Coronary artery (tissue), 2 donors: ENCODE results near the gene HRH3.

Experiments
- DNase-seq: peaks from one replicate; pipeline ENCODE4 v3.0.0-alpha.2; 2017; ENCODE audit warnings: low spot score
- H3K27ac ChIP-seq, 2 donors: fragments of 200-600 bp; sonication (generic); one replicate each; pipeline ENCODE4 v1.5.1; 2016 to 2019
- H3K4me3 ChIP-seq: fragments of 200-600 bp; sonication (generic); 2 replicates; pipeline ENCODE4 v1.5.1; 2016; ENCODE audit warnings: mild to moderate bottlenecking, moderate library complexity
- CTCF ChIP-seq: fragments of 200-600 bp; sonication (generic); IDR thresholded peaks from one replicate; pipeline ENCODE4 v1.5.1; 2019; ENCODE audit warnings: antibody characterized with exemption

HRH3 gene

DNA sequence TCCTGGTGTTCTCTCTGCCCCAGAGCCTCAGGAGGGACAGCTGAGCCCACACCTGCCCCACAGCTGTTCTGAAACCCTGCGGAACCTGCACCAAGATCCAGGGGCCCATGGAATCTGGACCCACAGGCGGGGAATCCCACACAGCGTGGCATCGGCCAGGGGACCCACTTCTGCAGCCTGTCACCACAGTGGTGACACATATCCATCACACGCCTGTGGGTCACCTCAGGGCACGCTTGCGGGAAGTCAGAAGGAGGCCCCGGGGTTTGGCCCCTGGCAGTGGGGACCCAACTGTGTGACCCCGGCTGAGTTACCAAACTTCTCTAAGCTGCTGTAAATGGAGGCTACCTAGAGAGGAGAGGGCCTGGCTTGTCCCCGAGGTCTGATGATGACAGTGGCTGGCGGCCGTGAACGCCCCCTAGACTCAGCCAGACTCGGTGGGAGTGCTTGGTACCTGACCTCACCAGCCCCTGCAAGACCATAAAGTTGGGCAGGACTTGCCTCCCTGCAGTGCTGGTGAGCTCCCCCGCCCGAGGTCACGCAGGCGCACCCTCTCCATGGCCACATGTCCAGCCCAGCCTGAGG is 2.3 kb upstream of the HRH3 start:
- Histone ChIP-seq H3K27ac (no peak overlapping the region), H3K4me3 (no peak overlapping the region)
- DNase-seq, result no peak
- no peak for TF ChIP-seq CTCF

- no peak overlapping the region for H3K27ac ChIP-seq
Measured at GRCh38 chr20:62220666-62221568, 839 bp upstream of the HRH3 start.

DNA sequence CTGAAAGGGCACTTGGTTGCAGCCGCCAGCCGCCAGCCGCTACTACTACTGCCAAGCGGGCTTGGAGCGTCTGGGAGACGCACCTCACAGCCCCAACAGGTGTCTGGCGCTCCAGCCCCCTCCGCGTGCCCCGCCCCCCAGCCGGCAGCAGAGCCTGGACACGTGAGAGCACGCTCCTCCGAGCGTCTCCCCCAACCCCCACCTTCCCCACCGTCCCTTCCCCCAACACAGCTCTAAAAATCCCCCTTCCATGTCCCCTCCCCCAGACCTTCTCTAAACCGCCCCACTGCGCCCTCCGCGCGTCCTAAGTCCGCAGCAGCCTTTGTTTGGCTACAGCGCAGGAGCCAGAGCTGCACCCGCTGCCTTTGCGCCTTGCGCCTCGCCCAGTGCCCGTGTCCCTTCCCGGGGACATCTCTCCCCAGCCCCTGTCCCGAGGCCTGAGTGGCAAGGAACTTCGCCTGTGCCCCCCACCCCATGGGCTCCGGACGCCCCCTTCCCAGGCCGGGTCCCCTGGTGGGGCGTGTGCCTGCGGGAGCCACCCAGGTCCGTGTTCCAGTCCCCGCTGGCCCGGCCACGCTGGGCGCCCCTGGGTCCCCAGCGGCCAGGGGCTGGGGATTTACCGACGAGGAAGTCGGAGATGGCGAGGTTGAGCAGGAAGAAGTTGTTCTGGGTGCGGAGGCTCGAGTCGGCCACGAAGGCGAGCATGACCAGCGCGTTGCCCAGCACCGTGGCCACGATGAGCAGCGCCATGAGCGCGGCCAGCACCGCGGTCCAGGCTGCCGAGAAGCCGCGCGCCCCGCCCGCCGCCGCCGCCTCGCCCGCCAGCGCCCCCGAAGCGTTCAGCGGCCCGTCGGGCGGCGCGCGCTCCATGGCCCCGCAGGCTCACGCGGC is 732 bp downstream of the HRH3 start:
- Histone ChIP-seq H3K27ac (no peak overlapping the region), H3K4me3 (peak overlapping the region; percentile 65)
- no peak for TF ChIP-seq CTCF
- DNase-seq, result no peak

More at GRCh38 chr20:62220666-62221568, 839 bp upstream of the HRH3 start:
- TF ChIP-seq CTCF, result no peak
- peak overlapping the region; percentile 65 for H3K4me3 ChIP-seq
- no peak for DNase-seq

DNA sequence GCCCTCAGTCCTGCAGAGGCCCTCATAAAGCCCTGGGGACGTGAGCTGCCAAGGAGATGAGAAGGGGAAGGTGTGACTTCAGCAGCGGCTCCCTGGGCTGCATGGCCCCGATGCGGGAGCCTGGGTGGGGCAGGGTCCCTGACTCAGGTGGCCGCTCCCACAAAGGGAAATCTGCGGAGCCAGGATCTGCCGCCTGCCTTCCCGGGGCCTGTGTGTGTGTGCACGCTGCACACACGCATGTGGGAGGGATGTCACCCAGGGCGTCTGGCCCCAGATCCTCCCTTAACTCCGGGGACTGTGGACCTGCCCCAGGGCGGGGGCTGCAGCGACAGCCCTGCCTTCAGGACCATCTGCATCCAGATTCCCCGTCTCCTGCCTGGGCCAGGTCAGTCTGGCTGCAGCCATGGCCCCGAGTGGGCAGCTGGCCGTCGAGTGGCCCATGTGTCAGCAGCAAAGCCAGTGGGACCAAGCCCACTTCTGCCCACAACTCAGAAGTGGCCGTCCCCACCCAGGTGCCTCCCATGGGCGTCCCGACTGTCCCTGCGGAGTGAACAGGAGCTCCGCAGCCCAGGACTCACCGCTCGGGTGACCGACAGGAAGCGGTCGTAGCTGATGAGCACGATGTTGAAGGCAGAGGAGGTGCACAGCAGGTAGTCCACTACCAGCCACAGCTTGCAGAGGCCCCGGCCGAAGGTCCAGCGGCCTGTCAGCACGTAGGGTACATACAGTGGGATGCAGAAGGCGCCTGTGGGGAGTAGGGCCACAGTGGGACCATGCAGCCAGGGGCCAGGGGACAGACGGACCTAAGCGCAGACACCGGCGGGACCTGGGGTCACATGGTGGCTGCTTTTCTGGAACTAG is 1.9 kb downstream of the HRH3 start:
- no peak overlapping the region for H3K4me3 ChIP-seq
- no peak for DNase-seq
- TF ChIP-seq CTCF, result no peak
- no peak overlapping the region for H3K27ac ChIP-seq

- Histone ChIP-seq H3K4me3 (no peak overlapping the region), H3K27ac (no peak overlapping the region)
- no peak for TF ChIP-seq CTCF
- DNase-seq, result no peak
Measured at GRCh38 chr20:62216636-62217566, 3.2 kb downstream of the HRH3 start.
